Measurements from ENCODE around the gene DSEL. TPM values are rescaled to one million over a fixed set of nuclear protein-coding genes. Genes with fewer than 3 reads are reported as not detected.

Gene DSEL
- total and polyA plus RNA-seq, 2 of the 8 experiments (the other 6 are each of a cell fraction or from before 2014, with no cell fraction given): 3.0 to 22.8 TPM

GRCh38 chr18:67504739-67505138 is 11.8 kb downstream of the DSEL start:
- Histone ChIP-seq H3K9ac (replicated peaks in 1 of 4; ENCODE audit: extremely low read depth in 1 of 4, low read depth in 3 of 4, low read length in 3 of 4) (no peak overlapping the region), H3K14ac (ENCODE audit: insufficient read length) (no peak overlapping the region), H3K27me3 (replicated peaks in 1 of 4; ENCODE audit: control insufficient read depth in 3 of 4, extremely low read depth in 1 of 4, insufficient read depth in 3 of 4, low read length in 3 of 4) (no peaks in the 10 kb centered on the region), H3K4me3 (ENCODE audit: extremely low read depth in 1 of 4, insufficient read depth in 2 of 4, low read depth in 3 of 4, low read length in 4 of 4) (no peak overlapping the region), H3K4ac (replicated peaks; ENCODE audit: insufficient read length, low read depth, low read length) (no peak overlapping the region), H2AFZ (ENCODE audit: low read length) (no peak overlapping the region), H3K18ac (ENCODE audit: extremely low read depth, low read length) (no peak overlapping the region), H2BK120ac (replicated peaks; ENCODE audit: low read depth, low read length) (no peak overlapping the region), H4K91ac (replicated peaks; ENCODE audit: insufficient read length, low read length) (no peak overlapping the region), H3K4me2 (ENCODE audit: insufficient read depth in 1 of 2, low read depth in 2 of 2, low read length in 2 of 2) (no peak overlapping the region; a peak in 1 of 4 replicates), H4K8ac (ENCODE audit: extremely low read depth, insufficient read depth, low read length) (no peak overlapping the region), H2BK15ac (ENCODE audit: low read length) (no peak overlapping the region), H3K79me1 (ENCODE audit: low read depth, low read length) (no peaks in the 10 kb centered on the region), H3K56ac (replicated peaks; ENCODE audit: insufficient read length, low read depth, low read length) (no peak overlapping the region), H2AK5ac (ENCODE audit: low read depth, low read length) (no peak overlapping the region), H3K23ac (ENCODE audit: insufficient read length) (no peak overlapping the region), H4K20me1 (replicated peaks in 1 of 2; ENCODE audit: control insufficient read depth in 1 of 2, insufficient read depth in 2 of 2, low read length in 2 of 2) (no peaks in the 10 kb centered on the region), H3K23me2 (ENCODE audit: low read depth, low read length) (no peaks in the 10 kb centered on the region), H3K36me3 (ENCODE audit: control insufficient read depth in 2 of 4, insufficient read depth in 4 of 4, low read length in 3 of 4) (no peaks in the 10 kb centered on the region; a peak in 1 of 8 replicates), H4K5ac (ENCODE audit: insufficient read length, low read depth, low read length) (no peak overlapping the region), H3K9me3 (ENCODE audit: insufficient read depth in 2 of 2, low read depth in 1 of 2, low read length in 1 of 2) (peaks cover 0 to 2% of the 10 kb centered on the region in 2 experiments; a peak in 2 of 4 replicates), H2BK20ac (ENCODE audit: low read length) (no peak overlapping the region), H3K79me2 (ENCODE audit: control insufficient read depth in 1 of 2, insufficient read depth in 2 of 2, low read length in 2 of 2) (peaks cover 0 to 6% of the 10 kb centered on the region in 2 experiments; a peak in 1 of 4 replicates), H3K27ac (ENCODE audit: low read depth, low read length) (no peak overlapping the region), H2BK5ac (ENCODE audit: low read depth, low read length) (no peak overlapping the region), H2BK12ac (ENCODE audit: low read depth, low read length) (no peak overlapping the region), H3K4me1 (replicated peaks in 1 of 4; ENCODE audit: control insufficient read depth in 3 of 4, insufficient read depth in 4 of 4, low read length in 3 of 4) (peaks cover 0 to 5% (median 2%) of the 10 kb centered on the region in 4 experiments; a peak in 2 of 7 replicates)
- WGBS, 2 experiments (ENCODE audit: extremely low coverage in 1 of 2, insufficient coverage in 1 of 2, insufficient read length in 1 of 2, insufficient replicate concordance in 2 of 2, low coverage in 1 of 2, low lambda C conversion rate in 2 of 2, missing lambda C conversion rate in 1 of 2): 83% methylated on average over 1 of the region's 1 CpG; no CpG with 5 or more reads in 1 of the 2 experiments
- no peak for DNase-seq (ENCODE audit: low read depth in 1 of 2, low spot score in 2 of 2)
- ChIA-PET CTCF (ENCODE audit: partially characterized antibody) (interaction anchor here (0.7 to 1.0 kb wide), 2 partner anchors 9 to 162 kb away, joined by 3 read pairs; no protein-coding TSS in a partner anchor), POLR2A (ENCODE audit: partially characterized antibody) (interaction anchor here (0.9 kb wide), 1 partner anchor 11 kb away, joined by 5 read pairs; no protein-coding TSS in a partner anchor)
- FAIRE-seq: no peak
- TF ChIP-seq CEBPB (IDR thresholded peaks at IDR 0.05; ENCODE audit: low read depth, low read length) (no peak), MAX (IDR thresholded peaks at IDR 0.05) (no peak), NRF1 (IDR thresholded peaks at IDR 0.05; ENCODE audit: low read depth, low read length) (no peak), RBBP5 (IDR thresholded peaks at IDR 0.05; ENCODE audit: borderline replicate concordance, low read depth, low read length) (no peak), SRF (IDR thresholded peaks at IDR 0.05; ENCODE audit: low read depth, low read length) (no peak), CTCF (IDR thresholded peaks at IDR 0.05; ENCODE audit: control extremely low read depth in 1 of 3, insufficient read depth in 1 of 3, low read depth in 1 of 3, low read length in 3 of 3) (no peak), SP2 (IDR thresholded peaks at IDR 0.05; ENCODE audit: low read length) (no peak), SIN3A (conservative IDR thresholded peaks at IDR 0.05 in 1 of 2, IDR thresholded peaks at IDR 0.05 in 1 of 2; ENCODE audit: low read depth in 1 of 2, low read length in 2 of 2) (no peak), SP4 (IDR thresholded peaks at IDR 0.05; ENCODE audit: low read length) (no peak), BCL11A (IDR thresholded peaks at IDR 0.05; ENCODE audit: low read depth in 2 of 2, low read length in 2 of 2) (no peak), ATF3 (IDR thresholded peaks at IDR 0.05; ENCODE audit: insufficient read depth, low read depth, low read length) (no peak)

All from H1 (cell line).